ENCODE results near the gene SNX8.

GRCh38 chr7:2210551-2211258 is 103.5 kb downstream of the SNX8 start:
- no peak for TF ChIP-seq POLR2AphosphoS5 (IDR thresholded peaks at IDR 0.05; ENCODE audit: low read depth, low read length)
- TF ChIP-seq SIN3A (conservative IDR thresholded peaks at IDR 0.05 in 1 of 2, IDR thresholded peaks at IDR 0.05 in 1 of 2; ENCODE audit: low read depth in 1 of 2, low read length in 2 of 2), result no peak
- TF ChIP-seq, protein P1, sequence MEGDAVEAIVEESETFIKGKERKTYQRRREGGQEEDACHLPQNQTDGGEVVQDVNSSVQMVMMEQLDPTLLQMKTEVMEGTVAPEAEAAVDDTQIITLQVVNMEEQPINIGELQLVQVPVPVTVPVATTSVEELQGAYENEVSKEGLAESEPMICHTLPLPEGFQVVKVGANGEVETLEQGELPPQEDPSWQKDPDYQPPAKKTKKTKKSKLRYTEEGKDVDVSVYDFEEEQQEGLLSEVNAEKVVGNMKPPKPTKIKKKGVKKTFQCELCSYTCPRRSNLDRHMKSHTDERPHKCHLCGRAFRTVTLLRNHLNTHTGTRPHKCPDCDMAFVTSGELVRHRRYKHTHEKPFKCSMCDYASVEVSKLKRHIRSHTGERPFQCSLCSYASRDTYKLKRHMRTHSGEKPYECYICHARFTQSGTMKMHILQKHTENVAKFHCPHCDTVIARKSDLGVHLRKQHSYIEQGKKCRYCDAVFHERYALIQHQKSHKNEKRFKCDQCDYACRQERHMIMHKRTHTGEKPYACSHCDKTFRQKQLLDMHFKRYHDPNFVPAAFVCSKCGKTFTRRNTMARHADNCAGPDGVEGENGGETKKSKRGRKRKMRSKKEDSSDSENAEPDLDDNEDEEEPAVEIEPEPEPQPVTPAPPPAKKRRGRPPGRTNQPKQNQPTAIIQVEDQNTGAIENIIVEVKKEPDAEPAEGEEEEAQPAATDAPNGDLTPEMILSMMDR (IDR thresholded peaks at IDR 0.05; ENCODE audit: control extremely low read depth in 1 of 3, insufficient read depth in 1 of 3, low read depth in 1 of 3, low read length in 3 of 3), result no peak
- no peak for TF ChIP-seq POLR2A (IDR thresholded peaks at IDR 0.05; ENCODE audit: control extremely low read depth in 1 of 2, low read depth in 2 of 2, low read length in 2 of 2)
- TF ChIP-seq TEAD4 (IDR thresholded peaks at IDR 0.05; ENCODE audit: low read depth, low read length), result no peak
- TF ChIP-seq EGR1 (IDR thresholded peaks at IDR 0.05; ENCODE audit: borderline replicate concordance, low read depth, low read length), result no peak
- no peak for TF ChIP-seq CREB1 (IDR thresholded peaks at IDR 0.05)
- no peak for TF ChIP-seq YY1 (IDR thresholded peaks at IDR 0.05; ENCODE audit: low read depth, low read length)
